HepG2 (cell line): ENCODE data around the gene HOXD3. TPM values are rescaled to one million over a fixed set of nuclear protein-coding genes. Genes with fewer than 3 reads are reported as not detected.

Source experiments
- ATAC-seq: fragments of 200-7000 bp; cut with Tn5 transposase; 3 replicates; pipeline ENCODE4 v1.9.1; 2020; ENCODE audit warnings: mild to moderate bottlenecking, moderate library complexity
- BruUV-seq: library from RNA; stranded (reverse); fragments of 400-500 nt; replicated peaks from 2 replicates; lab custom pipeline; 2021; lab: Mats Ljungman, UMichigan
- CTCF ChIA-PET: fragments of 300-600 bp; formaldehyde crosslinking; extraction: SDS; loops from one replicate; lab custom pipeline; 2021; ENCODE audit warnings: low total read pairs, inconsistent platforms, low intra/inter-chr PET ratio; lab: Yijun Ruan, JAX
- POLR2A ChIA-PET: fragments of 350-600 bp; sonication (Branson Sonifier 250); formaldehyde crosslinking; loops from one replicate; lab custom pipeline; 2020; ENCODE audit warnings: antibody characterized with exemption, inconsistent platforms; lab: Yijun Ruan, JAX
- DNase-seq: peaks from one replicate; pipeline ENCODE4 v3.0.0-alpha.2; 2015; ENCODE audit warnings: low spot score
- FAIRE-seq: peaks from 3 replicates; lab custom pipeline; 2011; peaks lifted over from hg19 to GRCh38; lab: Jason Lieb, UNC
- H2AFZ ChIP-seq: one replicate; pipeline ENCODE4 v1.6.1; 2011; ENCODE audit warnings: low read length, inconsistent platforms
- H3K27ac ChIP-seq: fragments of 300-600 bp; 3 replicates; pipeline ENCODE4 v1.8.0; 2011; ENCODE audit warnings: mixed run types, mild to moderate bottlenecking, mixed read lengths, low read length, inconsistent platforms; ENCODE audit not compliant: insufficient read depth; ENCODE audit errors: extremely low read length
- H3K27me3 ChIP-seq, 2 experiments: fragments of 200-600 bp in 1 of 2; 2 replicates in 1 of 2; 3 replicates in 1 of 2; pipeline versions ENCODE4 v1.6.0 to v1.8.0; 2011; ENCODE audit warnings: low read length in 2 of 2, mild to moderate bottlenecking in 2 of 2, moderate library complexity in 2 of 2, inconsistent platforms in 1 of 2; ENCODE audit not compliant: insufficient read depth in 2 of 2, control insufficient read depth in 1 of 2
- H3K36me3 ChIP-seq, 2 experiments: fragments of 200-600 bp in 1 of 2; replicated peaks in 1 of 2; 2 replicates in 1 of 2; 3 replicates in 1 of 2; pipeline versions ENCODE4 v1.5.1 to v1.8.0; 2011; ENCODE audit warnings: low read length in 2 of 2, inconsistent platforms in 1 of 2; ENCODE audit not compliant: insufficient read depth in 2 of 2, control insufficient read depth in 1 of 2
- H3K4me1 ChIP-seq: 2 replicates; pipeline ENCODE4 v1.5.1; 2012; ENCODE audit warnings: low read length, inconsistent platforms; ENCODE audit not compliant: insufficient read depth
- H3K4me2 ChIP-seq: 2 replicates; pipeline ENCODE4 v1.6.0; 2011; ENCODE audit warnings: low read depth, low read length, inconsistent platforms
- H3K4me3 ChIP-seq, 3 experiments: fragments of 200-600 bp in 1 of 3; sonication (generic), shearing (Covaris generic) in 1 of 3; replicated peaks in 1 of 3; 2 replicates each; pipeline ENCODE4 v1.5.1; 2011 to 2016; ENCODE audit warnings: low read length in 3 of 3, inconsistent platforms in 2 of 3, low read depth in 2 of 3, mild to moderate bottlenecking in 2 of 3, control low read depth in 1 of 3, mixed read lengths in 1 of 3; ENCODE audit not compliant: insufficient read depth in 1 of 3
- H3K79me2 ChIP-seq: one replicate; pipeline ENCODE4 v1.6.1; 2011; ENCODE audit warnings: low read length, inconsistent platforms; ENCODE audit not compliant: insufficient read depth
- H3K9ac ChIP-seq: 2 replicates; pipeline ENCODE4 v1.6.0; 2011; ENCODE audit warnings: mild to moderate bottlenecking, low read depth, low read length, inconsistent platforms; ENCODE audit not compliant: insufficient read depth
- H3K9me3 ChIP-seq: 2 replicates; pipeline ENCODE4 v1.5.1; 2012; ENCODE audit warnings: mild to moderate bottlenecking, low read length
- H4K20me1 ChIP-seq: 2 replicates; pipeline ENCODE4 v1.6.0; 2011; ENCODE audit warnings: inconsistent platforms, mild to moderate bottlenecking, low read length, moderate library complexity; ENCODE audit not compliant: insufficient read depth
- ARNT ChIP-seq: fragments of 450-650 bp; IDR thresholded peaks from 2 replicates; pipeline ENCODE4 v1.6.1; 2017
- GLI4 ChIP-seq: sonication (generic); formaldehyde crosslinking; IDR thresholded peaks from 2 replicates; pipeline ENCODE4 v1.5.1; 2020; ENCODE audit warnings: missing genetic modification reagents, mild to moderate bottlenecking, moderate library complexity, borderline replicate concordance
- SNAPC2 ChIP-seq: sonication (generic); formaldehyde crosslinking; IDR thresholded peaks from 2 replicates; pipeline ENCODE4 v1.8.1; 2022; ENCODE audit warnings: mild to moderate bottlenecking, missing genetic modification reagents
- ZBTB42 ChIP-seq: sonication (generic); formaldehyde crosslinking; IDR thresholded peaks from 2 replicates; pipeline ENCODE4 v1.5.0; 2020; ENCODE audit warnings: mild to moderate bottlenecking, missing genetic modification reagents
- ZNF224 ChIP-seq: sonication (generic); formaldehyde crosslinking; IDR thresholded peaks from 2 replicates; pipeline ENCODE4 v1.5.0; 2020; ENCODE audit warnings: mild to moderate bottlenecking, missing genetic modification reagents
- ZNF230 ChIP-seq: sonication (generic); formaldehyde crosslinking; IDR thresholded peaks from 2 replicates; pipeline ENCODE4 v1.4.0; 2020; ENCODE audit warnings: mild to moderate bottlenecking, missing genetic modification reagents
- ZNF317 ChIP-seq: sonication (generic); formaldehyde crosslinking; IDR thresholded peaks from 2 replicates; pipeline ENCODE4 v1.5.0; 2020; ENCODE audit warnings: mild to moderate bottlenecking, missing genetic modification reagents
- ZNF7 ChIP-seq: IDR thresholded peaks from 2 replicates; pipeline ENCODE4 v1.6.1; 2016; ENCODE audit warnings: missing biosample characterization, missing genetic modification reagents
- ZNF713 ChIP-seq: sonication (generic); formaldehyde crosslinking; IDR thresholded peaks from 2 replicates; pipeline ENCODE4 v1.4.0; 2020; ENCODE audit warnings: mild to moderate bottlenecking, missing genetic modification reagents
- ZNF746 ChIP-seq: sonication (generic); formaldehyde crosslinking; IDR thresholded peaks from 2 replicates; pipeline ENCODE4 v1.8.0; 2022; ENCODE audit warnings: mild to moderate bottlenecking, missing genetic modification reagents
- ZNF891 ChIP-seq: sonication (generic); formaldehyde crosslinking; IDR thresholded peaks from 2 replicates; pipeline ENCODE4 v1.5.0; 2020; ENCODE audit warnings: mild to moderate bottlenecking, missing genetic modification reagents
- WGBS: methylation state at CpG from one replicate; pipeline ENCODE4 v1.1.6; 2017; ENCODE audit warnings: low lambda C conversion rate; 5-methylcytosine and 5-hydroxymethylcytosine counted together
- in situ Hi-C: cut with HindIII; loops from 2 replicates; pipeline ENCODE4 v1.10.0; 2017; ENCODE audit warnings: low pct_unique_long_range_greater_than_20kb; ENCODE audit not compliant: extremely low pct_ligation_motif_present
- intact Hi-C: fragments of 100-400 bp; cut with micrococcal nuclease; formaldehyde crosslinking; loops from one replicate; pipeline ENCODE4 v1.10.0; 2022; ENCODE audit not compliant: unreplicated experiment
- polyA plus RNA-seq, 8 experiments: library from polyadenylated mRNA; depleted of rRNA in 3 of 8; stranded (reverse) in 7 of 8; unstranded in 1 of 8; fragments of >200 nt; fragmentation: Illumina TruSeq in 4 of 8; extraction: Trizol in 4 of 8; gene quantifications; 2 replicates each; pipeline versions ENCODE4 v1.2.1 to v1.2.3, GENCODE V29; 2011 to 2016; ENCODE audit warnings: low read depth in 4 of 8, missing spikeins in 1 of 8, mixed read lengths in 1 of 8; ENCODE audit not compliant: insufficient read depth in 1 of 8
- total RNA-seq, 5 experiments: library from RNA; depleted of rRNA; stranded (reverse); fragments of >200 nt; fragmentation: Illumina TruSeq; extraction: Trizol; gene quantifications; 2 replicates each; pipeline ENCODE4 v1.2.3, GENCODE V29; 2016; ENCODE audit warnings: low read depth in 1 of 5
- TF ChIP-seq, protein P1 (sequence below): sonication (generic); formaldehyde crosslinking; IDR thresholded peaks from 2 replicates; pipeline ENCODE4 v1.4.0; 2020; ENCODE audit warnings: mild to moderate bottlenecking, missing genetic modification reagents
- TF ChIP-seq, protein P2 (sequence below): sonication (generic); formaldehyde crosslinking; IDR thresholded peaks from 2 replicates; pipeline ENCODE4 v1.5.1; 2020; ENCODE audit warnings: missing genetic modification reagents, mild to moderate bottlenecking, borderline replicate concordance

HOXD3 gene
- total and polyA plus RNA-seq, 2 of the 13 experiments (the other 11 are each of a cell fraction or from before 2014, with no cell fraction given): 0.05 to 0.09 TPM

DNA sequence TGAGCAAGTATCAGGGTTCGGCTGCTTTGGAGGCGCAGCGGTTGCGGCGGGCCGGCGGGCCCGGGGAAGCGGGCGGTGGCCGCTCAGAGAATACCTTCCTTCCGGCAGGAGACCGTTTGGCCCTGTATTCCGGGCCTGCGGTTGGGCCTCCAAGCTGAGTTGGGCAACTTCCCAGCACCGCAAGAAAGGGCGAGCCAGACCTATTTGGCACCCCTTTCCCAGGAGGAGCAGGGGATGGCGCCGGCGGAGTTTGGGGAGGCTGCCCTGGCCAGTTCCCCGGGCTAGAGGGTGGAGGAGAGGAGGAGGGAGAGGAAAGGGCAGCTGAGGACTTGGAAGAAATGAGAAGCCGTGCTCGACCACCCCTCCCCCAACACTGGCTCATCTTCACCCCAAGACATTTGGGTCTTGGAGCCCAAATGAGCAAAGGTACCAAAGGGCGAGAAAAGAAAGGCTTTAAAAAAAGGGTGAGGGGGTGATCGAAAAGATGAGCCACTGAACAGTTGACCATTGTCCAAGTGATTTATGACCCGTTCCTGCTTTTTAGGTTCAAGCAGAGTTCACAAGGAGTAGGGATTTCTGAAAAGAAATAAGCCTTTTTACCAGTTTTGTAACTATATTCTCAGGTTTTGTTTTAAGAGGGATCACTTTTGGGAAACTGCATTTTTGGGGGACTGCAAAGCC lies 8.4 kb downstream of the HOXD3 start:
- Histone ChIP-seq H3K36me3 (no peaks in the 10 kb centered on the region), H3K4me2 (no peak overlapping the region), H3K79me2 (no peaks in the 10 kb centered on the region), H2AFZ (no peak overlapping the region), H3K9me3 (no peaks in the 10 kb centered on the region), H3K27me3 (peaks cover 14 to 89% of the 10 kb centered on the region in 2 experiments), H3K9ac (no peak overlapping the region), H3K27ac (no peak overlapping the region), H3K4me3 (no peak overlapping the region), H4K20me1 (no peaks in the 10 kb centered on the region), H3K4me1 (peaks cover 35% of the 10 kb centered on the region)
- 54% methylated on average over 25 of the region's 26 CpGs for WGBS
- in situ Hi-C loops (no loop called here), intact Hi-C loops (no loop called here)
- CTCF ChIA-PET: no interaction called here
- BruUV-seq: no TSS peak
- TF ChIP-seq ARNT: no peak
- TF ChIP-seq ZNF230: no peak
- no peak for TF ChIP-seq ZNF317
- TF ChIP-seq GLI4 (CRISPR knock-in tag): no peak
- no peak for DNase-seq
- peak; percentile 44 for FAIRE-seq
- no peak for ATAC-seq
- POLR2A ChIA-PET: no interaction called here

DNA sequence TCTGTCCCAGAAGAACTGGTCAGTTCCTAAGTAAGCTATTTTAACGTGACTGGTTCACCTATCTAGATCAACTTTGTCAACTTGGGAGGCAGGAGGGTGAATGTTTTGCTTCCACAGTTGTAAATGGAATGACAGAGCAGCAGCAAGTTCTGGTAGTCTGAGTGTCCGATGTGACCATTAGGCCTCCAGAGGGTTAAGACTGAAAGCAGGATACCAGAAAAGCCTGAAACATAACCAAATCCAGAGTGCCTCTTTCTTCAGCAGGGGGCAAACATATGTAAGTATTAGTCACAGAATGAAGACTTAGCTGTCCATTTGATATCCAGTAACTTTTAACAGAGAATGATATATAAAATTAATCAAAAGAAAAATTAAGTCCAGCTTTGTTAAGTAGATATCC lies 9.2 kb downstream of the HOXD3 start:
- Histone ChIP-seq H3K9ac (no peak overlapping the region), H3K27ac (no peak overlapping the region), H3K79me2 (no peaks in the 10 kb centered on the region), H2AFZ (no peak overlapping the region), H3K4me3 (no peak overlapping the region), H4K20me1 (no peaks in the 10 kb centered on the region), H3K36me3 (no peaks in the 10 kb centered on the region), H3K4me1 (peaks cover 36% of the 10 kb centered on the region), H3K9me3 (no peaks in the 10 kb centered on the region), H3K4me2 (no peak overlapping the region), H3K27me3 (peaks cover 12 to 82% of the 10 kb centered on the region in 2 experiments)
- DNase-seq (no peak), FAIRE-seq (no peak), ATAC-seq (no peak)
- BruUV-seq: no TSS peak
- TF ChIP-seq ZNF713 (CRISPR knock-in tag) (no peak), ZBTB42 (no peak), SNAPC2 (CRISPR knock-in tag) (no peak), ZNF746 (CRISPR knock-in tag) (no peak), ZNF891 (CRISPR knock-in tag) (no peak), ZNF224 (no peak), ZNF7 (CRISPR knock-in tag) (no peak)
- TF ChIP-seq, protein P1, sequence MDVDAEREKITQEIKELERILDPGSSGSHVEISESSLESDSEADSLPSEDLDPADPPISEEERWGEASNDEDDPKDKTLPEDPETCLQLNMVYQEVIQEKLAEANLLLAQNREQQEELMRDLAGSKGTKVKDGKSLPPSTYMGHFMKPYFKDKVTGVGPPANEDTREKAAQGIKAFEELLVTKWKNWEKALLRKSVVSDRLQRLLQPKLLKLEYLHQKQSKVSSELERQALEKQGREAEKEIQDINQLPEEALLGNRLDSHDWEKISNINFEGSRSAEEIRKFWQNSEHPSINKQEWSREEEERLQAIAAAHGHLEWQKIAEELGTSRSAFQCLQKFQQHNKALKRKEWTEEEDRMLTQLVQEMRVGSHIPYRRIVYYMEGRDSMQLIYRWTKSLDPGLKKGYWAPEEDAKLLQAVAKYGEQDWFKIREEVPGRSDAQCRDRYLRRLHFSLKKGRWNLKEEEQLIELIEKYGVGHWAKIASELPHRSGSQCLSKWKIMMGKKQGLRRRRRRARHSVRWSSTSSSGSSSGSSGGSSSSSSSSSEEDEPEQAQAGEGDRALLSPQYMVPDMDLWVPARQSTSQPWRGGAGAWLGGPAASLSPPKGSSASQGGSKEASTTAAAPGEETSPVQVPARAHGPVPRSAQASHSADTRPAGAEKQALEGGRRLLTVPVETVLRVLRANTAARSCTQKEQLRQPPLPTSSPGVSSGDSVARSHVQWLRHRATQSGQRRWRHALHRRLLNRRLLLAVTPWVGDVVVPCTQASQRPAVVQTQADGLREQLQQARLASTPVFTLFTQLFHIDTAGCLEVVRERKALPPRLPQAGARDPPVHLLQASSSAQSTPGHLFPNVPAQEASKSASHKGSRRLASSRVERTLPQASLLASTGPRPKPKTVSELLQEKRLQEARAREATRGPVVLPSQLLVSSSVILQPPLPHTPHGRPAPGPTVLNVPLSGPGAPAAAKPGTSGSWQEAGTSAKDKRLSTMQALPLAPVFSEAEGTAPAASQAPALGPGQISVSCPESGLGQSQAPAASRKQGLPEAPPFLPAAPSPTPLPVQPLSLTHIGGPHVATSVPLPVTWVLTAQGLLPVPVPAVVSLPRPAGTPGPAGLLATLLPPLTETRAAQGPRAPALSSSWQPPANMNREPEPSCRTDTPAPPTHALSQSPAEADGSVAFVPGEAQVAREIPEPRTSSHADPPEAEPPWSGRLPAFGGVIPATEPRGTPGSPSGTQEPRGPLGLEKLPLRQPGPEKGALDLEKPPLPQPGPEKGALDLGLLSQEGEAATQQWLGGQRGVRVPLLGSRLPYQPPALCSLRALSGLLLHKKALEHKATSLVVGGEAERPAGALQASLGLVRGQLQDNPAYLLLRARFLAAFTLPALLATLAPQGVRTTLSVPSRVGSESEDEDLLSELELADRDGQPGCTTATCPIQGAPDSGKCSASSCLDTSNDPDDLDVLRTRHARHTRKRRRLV: no peak
- TF ChIP-seq, protein P2, sequence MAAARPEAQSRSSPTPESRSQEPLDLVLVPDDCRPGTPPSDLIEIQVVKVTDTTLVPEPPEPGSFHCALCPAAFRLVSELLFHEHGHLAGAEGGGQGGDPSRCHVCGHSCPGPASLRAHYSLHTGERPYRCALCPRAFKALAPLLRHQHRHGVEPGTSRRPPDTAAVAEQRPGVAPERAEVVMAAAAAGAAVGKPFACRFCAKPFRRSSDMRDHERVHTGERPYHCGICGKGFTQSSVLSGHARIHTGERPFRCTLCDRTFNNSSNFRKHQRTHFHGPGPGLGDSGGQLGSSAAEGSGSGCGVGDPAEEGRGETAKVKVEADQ (CRISPR knock-in tag): no peak
- in situ Hi-C loops: no loop called here
- ChIA-PET CTCF (no interaction called here), POLR2A (no interaction called here)
- WGBS: 9% methylated on average over 2 of the region's 2 CpGs
- intact Hi-C loops: no loop called here
